Measurements from ENCODE around the gene UGT1A8. TPM values are rescaled to one million over a fixed set of nuclear protein-coding genes. Genes with fewer than 3 reads are reported as not detected.

The UGT1A8 gene
- total and polyA plus RNA-seq, 8 donors: not detected

DNA sequence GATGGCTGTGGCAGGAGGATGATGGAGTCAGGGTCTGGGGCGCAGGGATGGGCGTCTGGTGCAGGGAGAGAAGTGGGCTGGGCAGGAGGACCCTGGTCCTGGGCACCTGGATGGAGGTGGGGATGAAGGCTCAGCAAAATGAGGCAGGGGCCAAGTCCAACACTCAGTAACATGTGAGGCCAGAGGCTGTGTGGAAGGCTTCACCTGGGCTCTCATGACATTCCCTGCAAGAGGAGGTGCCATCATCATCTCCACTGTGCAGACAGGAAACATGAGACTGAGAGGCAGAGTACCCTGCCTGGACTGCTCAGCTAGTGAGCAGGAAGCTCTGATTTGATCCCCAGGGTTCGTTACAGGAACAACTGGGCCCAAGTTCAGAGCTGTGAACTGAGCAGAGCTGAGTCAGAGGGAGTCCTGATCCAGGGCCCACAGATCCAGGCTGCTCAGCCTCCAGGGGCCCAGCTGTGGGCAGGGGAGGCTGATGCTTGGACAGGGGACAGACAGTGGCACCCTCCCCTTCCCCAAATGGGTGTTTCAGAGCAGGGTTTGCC, 200.0 kb downstream of the UGT1A8 start:
- Histone ChIP-seq H3K27ac (no peak overlapping the region), H3K36me3 (no peaks in the 10 kb centered on the region), H3K9me3 (peaks cover 0 to 4% of the 10 kb centered on the region in 2 donors), H3K4me1 (no peaks in the 10 kb centered on the region), H3K4me3 (no peak overlapping the region), H3K27me3 (no peaks in the 10 kb centered on the region)
- intact Hi-C loops (cut with DNase I): no loop called here
- DNase-seq (no peak), ATAC-seq (no peak)
- TF ChIP-seq, protein P1, sequence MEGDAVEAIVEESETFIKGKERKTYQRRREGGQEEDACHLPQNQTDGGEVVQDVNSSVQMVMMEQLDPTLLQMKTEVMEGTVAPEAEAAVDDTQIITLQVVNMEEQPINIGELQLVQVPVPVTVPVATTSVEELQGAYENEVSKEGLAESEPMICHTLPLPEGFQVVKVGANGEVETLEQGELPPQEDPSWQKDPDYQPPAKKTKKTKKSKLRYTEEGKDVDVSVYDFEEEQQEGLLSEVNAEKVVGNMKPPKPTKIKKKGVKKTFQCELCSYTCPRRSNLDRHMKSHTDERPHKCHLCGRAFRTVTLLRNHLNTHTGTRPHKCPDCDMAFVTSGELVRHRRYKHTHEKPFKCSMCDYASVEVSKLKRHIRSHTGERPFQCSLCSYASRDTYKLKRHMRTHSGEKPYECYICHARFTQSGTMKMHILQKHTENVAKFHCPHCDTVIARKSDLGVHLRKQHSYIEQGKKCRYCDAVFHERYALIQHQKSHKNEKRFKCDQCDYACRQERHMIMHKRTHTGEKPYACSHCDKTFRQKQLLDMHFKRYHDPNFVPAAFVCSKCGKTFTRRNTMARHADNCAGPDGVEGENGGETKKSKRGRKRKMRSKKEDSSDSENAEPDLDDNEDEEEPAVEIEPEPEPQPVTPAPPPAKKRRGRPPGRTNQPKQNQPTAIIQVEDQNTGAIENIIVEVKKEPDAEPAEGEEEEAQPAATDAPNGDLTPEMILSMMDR (IDR thresholded peaks at IDR 0.05): no peak

DNA sequence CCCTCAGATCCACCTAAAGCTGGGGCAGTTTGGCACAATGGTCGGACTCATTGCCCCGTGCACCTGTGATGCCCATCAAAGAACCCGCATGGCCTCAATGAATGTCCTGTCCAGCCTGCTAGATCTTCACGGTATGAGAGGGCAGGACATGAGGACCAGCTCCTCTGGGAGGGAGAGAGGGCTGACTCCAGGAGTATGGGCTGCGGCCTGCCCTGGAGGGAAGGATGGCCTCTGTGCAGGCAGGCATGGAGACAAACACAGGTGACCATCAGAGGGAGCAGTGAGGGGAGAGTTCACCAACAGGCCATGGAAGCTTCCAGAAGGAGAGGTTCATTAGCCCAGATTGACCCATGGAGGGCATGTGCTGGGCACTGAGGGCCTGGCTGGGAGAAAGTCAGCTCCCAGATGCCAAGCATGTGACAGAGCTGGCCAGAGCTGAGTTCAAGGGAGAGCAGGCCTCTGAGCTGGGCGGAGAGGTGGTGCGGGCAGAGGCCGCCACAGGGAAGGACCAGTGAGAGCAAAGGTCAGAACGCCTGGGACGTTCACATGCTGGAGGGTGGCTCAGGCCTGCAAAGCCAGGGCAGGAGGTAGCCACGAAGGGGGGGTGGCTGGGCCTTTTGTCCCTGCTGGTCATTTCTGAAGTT, 200.7 kb downstream of the UGT1A8 start:
- TF ChIP-seq, protein P1 (IDR thresholded peaks at IDR 0.05): no peak
- H3K9me3 ChIP-seq: peaks cover 0 to 4% of the 10 kb centered on the region in 2 donors
- intact Hi-C loops (cut with DNase I): no loop called here
- H3K36me3 ChIP-seq: no peaks in the 10 kb centered on the region
- no peaks in the 10 kb centered on the region for H3K27me3 ChIP-seq
- H3K4me3 ChIP-seq: no peak overlapping the region
- no peaks in the 10 kb centered on the region for H3K4me1 ChIP-seq
- ATAC-seq (no peak), DNase-seq (no peak)
- H3K27ac ChIP-seq: no peak overlapping the region

DNA sequence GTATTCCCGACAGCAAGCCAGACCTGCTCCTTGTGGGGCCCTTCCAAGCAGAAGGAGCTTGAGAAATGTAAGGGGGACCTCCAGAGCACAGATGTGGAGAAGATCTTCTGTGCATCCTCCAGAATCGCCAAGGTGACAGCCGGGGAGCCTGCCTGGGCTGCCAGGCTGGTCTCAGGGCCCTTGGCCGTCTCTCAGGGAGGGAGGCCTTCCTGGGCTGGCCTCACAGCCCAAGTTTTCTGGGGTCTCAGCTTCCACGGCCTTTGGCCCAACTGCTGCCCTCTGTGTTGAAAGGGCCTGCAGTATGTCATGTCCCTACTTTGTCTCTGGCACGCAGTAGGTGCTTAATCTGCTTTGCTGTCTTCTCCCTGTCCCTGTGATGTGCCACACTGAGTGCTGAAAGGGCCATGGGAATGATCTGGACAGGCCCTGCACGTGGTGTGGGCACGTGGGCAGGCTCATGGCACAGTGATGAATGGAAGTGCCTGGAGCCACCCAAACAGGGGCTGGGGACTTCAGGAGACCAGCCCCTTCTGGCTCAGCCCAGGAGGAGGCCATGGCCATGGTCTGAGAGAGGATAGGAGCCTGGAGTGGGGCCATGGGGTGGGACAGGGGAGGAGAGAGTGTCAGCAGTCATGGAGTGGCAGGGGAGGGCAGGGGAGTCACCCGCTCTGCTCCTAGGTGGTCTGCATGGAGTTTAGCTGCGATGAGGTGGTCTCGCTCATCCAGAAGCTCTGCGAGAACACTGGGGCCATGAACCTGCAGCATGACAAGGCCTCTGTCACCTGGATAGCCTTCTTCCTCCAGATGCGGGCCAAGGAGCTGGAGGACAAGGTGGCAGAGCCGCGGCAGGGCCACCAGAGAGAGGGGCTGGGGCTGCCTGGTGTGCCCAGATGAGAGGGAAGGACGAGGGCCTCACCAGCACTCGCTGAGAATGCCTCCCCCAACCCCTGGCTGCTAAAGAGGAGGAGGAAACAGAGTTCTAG, 201.5 kb downstream of the UGT1A8 start:
- no peaks in the 10 kb centered on the region for H3K27me3 ChIP-seq
- TF ChIP-seq, protein P1 (IDR thresholded peaks at IDR 0.05): no peak
- intact Hi-C loops (cut with DNase I): no loop called here
- no peak overlapping the region for H3K4me3 ChIP-seq
- H3K27ac ChIP-seq: no peak overlapping the region
- peaks cover 0 to 4% of the 10 kb centered on the region in 2 donors for H3K9me3 ChIP-seq
- peak in 1 of 4 donors; percentile 59 for DNase-seq
- no peak for ATAC-seq
- H3K4me1 ChIP-seq: no peaks in the 10 kb centered on the region
- no peaks in the 10 kb centered on the region for H3K36me3 ChIP-seq

DNA sequence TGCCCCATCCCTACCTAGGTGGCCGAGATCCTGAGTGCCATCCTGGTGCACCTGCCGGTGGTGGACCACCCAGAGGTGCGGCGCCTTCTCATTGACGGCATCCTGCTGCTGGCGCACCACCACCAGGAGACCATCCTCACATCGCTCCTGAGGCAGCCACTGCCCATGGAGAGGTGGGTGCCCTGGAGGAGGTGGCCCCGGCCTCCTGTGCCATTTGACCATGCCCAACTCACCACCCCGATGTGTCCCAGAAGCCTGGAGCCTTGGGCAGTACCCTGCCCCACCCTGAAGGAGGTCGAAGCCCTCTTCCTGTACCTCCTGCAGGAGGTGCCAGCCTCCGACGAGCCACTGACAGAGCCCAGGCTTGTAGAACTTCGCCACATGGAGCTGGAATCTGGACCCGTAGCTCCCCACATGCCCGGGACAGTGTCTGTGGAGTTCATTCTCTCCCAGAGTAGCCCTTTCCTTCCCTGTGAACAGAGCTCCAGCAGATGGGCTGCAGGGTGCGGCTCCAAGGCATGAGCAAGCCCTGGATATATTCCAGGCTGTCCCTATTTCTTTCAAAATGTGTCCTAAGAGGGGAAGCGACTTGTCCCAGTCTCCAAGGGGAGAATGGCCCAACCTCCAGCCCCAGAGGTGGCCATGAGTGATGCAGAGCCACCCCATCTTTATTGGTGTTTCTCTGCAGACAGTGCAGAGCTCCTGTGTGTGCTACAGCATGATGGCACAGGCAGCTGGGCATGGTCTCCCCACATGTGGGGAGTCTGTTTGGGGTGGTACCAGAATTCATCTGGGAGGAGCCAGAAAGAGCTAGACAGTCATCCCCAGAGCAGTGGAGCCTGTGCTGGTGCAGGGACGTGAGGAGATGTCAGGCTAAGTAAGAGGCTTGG, 202.7 kb downstream of the UGT1A8 start:
- no peaks in the 10 kb centered on the region for H3K27me3 ChIP-seq
- intact Hi-C loops (cut with DNase I): no loop called here
- H3K27ac ChIP-seq: no peak overlapping the region
- no peaks in the 10 kb centered on the region for H3K4me1 ChIP-seq
- no peak overlapping the region for H3K4me3 ChIP-seq
- peak in 1 of 4 donors; percentile 49 for DNase-seq
- no peaks in the 10 kb centered on the region for H3K36me3 ChIP-seq
- TF ChIP-seq, protein P1 (IDR thresholded peaks at IDR 0.05): no peak
- no peak for ATAC-seq
- peaks cover 0 to 4% of the 10 kb centered on the region in 2 donors for H3K9me3 ChIP-seq

Measured in left lung (tissue), 10 donors.